Measurements from ENCODE around the gene MAPK10.

MAPK10 gene

DNA sequence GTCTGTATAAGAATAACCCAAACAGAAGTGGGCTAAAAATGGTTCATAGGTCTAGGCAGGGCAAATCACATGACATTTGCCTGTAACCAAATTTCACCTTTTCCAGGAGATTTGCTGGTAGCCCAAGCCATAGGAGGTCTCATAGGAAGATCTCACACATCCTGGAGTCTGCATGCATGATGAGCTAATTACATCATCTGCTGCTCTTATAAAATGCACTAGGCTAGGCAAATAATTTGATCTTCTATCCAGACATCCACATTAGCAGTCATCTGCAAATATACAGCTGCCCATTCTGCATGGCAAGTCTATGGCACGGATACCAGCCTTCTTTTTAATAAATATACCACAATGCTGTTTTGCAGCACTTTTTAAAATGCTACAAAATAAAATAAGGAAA is 87.2 kb downstream of the MAPK10 start:
- DNase-seq: no peak

DNA sequence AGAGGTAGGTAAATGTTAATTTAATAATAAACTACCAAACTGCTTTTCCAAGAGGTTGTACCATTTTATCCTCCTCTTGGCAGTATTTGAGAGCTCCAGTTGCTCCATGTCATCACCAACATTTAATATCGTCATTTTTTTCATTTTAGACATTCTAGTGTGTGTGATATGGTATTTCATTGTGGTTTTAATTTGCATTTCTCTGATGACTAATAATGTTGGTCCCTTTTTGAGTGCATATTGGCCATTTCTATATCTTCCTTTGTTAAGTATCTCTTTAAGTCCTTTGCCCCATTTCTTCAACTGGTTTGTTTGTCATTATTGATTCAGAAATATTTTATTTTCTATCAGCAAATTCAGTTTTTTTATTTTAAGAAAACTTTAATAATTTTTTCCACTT is 88.8 kb downstream of the MAPK10 start:
- DNase-seq: no peak

DNA sequence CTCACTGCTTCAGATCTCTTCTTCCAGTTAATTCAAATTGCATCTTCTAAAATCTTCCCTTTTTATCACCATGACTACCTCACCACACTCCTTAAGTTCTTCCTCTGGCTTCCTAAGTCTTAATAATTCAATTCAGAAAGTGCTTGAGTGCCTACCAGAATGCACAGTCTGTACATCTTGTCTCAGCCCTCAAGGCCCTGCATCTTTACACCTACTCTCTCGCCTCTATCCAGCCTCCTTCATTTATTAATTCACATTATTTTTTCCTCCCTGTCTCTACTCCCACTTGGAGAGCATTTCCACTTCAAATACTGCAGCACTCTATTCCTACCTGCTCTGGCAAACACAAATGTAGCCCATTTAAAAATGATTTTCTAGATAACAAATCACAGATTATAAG is 90.5 kb downstream of the MAPK10 start:
- no peak for DNase-seq

DNA sequence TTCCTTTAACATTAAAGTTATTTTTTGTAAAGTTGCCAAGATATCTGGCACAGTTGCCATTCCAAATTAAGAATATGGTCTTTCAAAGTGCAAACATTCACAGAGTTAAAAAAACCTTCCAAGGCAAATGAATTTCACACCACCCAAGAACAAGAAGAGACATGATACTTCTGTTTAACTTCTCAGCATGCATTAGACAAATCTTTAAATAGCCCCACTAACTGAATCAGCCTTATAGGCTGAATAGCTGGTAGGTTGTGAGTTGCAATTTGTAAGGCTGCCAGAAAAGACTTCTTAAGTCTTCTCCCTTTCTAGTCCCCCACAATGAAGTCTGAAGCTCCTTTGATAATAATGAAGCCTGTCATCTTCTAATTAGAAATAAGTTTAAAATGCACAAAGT is 95.6 kb downstream of the MAPK10 start:
- DNase-seq: no peak

DNA sequence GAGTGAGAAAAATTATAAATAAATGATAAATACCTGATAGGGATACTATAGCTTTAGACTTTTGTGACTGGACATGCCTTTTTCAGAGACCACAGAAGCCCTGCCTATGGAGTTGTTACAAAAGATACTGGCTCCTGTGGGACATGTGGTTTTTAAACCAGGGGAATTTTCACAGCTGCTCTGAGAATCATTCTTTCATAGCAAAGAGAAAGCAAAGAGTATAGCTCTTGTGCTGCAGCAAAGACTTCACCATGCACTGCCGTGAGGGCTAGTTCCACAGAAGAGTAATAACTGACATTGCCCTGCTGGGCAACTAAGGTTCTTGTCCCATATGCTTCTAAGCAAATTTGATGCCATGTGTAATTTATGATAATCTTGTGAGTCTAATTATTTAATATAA is 98.2 kb downstream of the MAPK10 start:
- DNase-seq: no peak

DNA sequence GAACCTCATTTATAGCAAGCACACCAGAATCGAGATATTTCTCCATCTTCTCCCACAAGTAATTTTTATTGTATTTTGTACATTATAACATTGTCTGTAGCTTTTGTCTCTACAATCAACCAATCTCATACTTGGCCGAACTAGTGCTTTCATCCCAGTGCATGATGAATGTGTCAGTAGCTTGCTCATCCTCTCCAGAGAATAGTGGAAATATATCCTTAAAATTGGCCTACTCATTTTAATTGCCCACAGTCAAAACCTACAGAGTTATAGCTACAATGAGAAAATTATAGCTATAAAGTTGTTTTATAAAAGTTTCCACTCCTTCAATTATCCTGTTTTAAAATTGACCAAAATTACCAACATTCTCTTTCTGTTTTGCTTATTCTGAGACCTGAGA is 103.8 kb downstream of the MAPK10 start:
- no peak for DNase-seq

DNA sequence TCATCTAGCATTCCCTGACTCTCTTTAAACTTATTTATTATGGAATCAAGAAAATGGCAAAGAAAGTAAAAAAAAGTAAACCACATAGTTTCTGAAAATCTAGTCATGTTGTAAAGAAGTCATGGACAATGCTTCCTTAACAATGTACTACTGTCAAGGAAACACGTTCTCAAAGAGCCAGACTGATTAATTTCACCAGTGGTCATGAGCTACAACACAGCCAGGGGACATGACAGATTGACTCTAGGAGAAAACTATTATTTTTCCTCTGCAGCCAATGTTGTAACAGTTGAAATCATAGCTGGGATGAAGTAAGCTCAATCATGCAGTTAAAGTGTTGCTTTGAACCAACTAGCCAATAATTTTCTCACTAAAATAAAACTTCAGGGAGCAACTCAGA is 109.2 kb downstream of the MAPK10 start:
- DNase-seq: no peak

DNA sequence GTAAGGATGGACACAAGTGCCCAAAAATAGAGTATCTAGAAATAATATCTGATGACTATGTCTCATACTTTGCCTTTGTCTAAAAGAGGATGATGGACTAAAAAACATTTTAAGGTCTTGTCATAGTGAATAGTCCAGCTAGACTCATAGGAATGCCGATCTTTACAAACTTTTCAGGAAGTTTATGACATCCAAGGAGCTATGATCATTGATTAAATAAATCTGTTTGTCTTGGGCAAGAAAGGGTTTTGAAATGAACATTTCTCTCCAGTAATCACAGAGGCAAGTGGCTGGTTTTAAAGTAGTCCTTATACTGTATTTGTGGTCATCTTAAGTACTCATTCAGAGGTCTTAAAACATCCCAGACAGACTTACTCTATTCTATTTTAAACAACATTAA is 109.8 kb downstream of the MAPK10 start:
- DNase-seq: no peak

DNA sequence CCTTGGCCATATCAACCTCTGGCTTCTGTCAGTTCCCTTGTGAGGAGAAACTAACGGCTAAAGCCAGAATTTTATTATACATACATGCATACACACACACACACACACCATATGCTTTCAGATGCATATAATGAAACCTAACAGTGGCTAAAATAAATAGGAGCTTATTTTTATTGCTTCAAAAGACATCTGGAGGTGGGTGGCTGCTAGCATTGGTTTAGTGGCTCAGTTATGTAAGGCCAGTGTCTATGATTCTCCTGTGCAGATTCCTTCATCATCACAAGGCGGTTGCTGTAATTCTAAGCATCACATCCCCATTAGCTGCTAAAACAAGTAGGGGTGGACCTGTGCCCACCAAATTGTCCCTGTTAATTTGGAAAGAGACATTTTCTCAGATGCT is 110.8 kb downstream of the MAPK10 start:
- DNase-seq: no peak

DNA sequence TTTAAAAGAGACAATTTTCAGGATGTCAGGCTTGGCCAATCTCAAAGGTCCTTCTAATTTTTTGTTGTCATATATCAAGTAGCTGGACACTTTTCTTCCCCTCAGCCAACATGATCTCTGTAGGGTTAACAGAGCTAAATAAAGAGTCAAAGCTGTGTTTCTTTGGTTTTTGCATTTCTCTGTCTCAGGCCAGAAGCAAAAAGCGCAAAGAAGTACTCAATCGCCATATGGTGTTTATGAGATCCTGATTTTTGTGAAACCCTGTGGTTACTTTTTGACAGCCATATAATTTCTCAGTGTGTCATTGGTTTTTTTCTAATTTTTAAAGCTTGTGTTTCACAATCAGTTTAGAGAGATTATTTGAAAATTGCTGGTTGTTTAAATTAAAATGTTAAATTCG is 111.9 kb downstream of the MAPK10 start:
- no peak for DNase-seq

DNA sequence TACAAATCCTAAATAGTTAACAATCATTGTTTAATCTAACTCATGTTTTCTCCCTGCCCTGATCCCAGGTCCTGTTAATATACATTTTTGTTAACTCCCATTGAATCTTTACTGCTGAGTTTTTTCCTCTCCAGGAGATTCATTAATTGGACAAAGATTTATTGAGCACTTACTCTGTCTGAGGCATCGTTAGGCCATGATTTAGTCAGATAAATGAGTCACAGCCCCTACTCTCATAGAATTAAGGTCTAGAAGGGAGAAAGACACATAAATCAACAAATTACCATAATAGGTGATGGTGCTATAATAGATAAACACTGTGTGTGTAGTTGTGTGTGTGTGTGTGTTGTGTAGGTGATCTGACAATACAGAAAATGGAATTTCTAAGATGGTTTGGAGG is 112.5 kb downstream of the MAPK10 start:
- no peak for DNase-seq

DNA sequence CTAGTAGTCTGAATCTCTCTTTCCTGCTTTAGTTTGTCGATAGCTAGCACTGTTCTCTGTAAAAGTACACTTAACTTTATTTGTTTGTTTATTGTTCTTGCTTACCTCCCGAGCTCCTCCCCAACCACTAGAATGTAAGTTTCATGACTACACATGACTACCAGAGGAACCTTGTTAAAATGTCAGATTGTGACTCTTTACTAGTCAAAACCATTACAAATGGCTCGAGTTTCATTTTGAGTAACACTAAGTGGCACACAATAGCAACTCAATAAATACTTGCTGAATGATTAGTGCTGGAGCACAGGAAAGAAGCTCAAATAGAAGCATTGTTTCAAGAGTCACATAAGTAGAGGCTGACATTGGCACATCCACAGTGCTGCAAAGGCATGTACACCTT is 116.1 kb downstream of the MAPK10 start:
- DNase-seq: no peak

DNA sequence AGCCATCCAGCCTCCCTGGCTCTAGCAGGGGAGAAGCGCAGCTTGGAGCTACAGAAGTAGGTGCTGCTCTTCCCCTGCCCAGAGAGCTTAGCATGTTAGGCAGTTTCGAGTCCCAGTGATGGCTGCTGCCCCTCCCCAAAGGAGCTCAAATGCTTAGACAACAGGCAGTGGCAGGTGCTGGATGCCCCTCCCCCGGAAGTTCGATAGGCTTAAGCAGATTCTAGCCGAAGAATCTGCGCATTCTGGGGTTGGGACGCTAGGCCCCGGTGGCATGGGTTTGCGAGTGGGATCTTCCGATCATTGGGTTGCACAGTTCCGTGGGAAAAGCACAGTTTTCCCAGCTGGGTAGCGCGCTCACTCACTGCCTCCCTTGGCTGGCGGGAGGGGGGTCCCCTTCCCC is 117.2 kb downstream of the MAPK10 start:
- no peak for DNase-seq

DNA sequence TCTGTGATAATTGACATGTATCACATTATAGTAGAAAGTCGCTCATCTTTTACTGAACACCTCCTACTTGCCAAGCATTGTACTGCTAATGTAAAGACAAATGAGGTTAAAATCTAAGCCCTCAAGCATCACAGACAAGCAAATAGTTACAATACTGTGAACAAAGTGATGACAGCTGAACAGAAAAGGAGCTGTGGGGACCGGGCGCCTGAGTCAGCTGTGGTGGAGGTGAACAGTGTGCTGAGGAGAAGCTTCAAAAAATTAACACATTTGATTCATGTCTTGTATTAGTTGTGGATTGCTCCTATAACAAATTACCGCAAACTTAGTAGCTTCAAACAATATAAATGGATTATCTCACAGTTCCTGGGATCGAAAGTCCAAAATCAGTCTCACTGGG is 124.3 kb downstream of the MAPK10 start:
- no peak for DNase-seq

DNA sequence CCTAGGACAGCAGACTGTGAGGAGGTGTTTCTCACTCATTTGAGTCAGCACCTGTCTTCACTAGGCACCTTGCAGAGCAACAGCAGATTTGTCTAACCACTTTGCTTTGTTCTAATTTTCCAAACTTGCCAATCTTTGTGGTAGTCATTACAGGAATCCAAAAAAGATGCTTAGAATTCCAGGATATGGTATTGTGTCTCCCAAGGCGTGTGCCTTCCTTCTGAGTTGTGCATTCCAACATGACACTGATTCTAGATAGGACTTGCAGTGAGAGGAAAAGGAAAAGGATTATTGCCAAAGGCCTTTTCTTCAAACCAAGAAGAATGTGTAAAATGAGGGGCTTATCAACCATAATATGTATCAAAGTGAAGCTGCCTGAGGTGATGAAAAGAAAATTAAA is 126.2 kb downstream of the MAPK10 start:
- no peak for DNase-seq

DNA sequence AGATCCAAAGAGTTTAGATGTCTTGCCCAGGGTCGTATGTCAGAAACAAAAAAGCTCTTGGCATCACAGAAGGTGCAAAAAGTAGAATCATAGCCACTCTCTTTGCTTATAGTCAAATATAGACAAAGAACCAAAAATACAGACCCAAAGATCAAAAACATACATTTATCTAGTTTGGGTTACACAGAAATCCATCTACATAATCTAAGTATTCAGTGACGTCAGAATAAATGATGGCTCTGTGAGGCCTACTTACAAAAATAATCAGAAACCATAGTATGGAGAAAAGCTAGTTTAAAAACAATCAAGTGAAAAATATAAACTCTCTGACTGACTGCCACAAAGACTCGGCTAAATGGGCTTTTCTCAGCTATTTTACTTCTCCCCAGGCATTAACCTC is 126.8 kb downstream of the MAPK10 start:
- no peak for DNase-seq

DNA sequence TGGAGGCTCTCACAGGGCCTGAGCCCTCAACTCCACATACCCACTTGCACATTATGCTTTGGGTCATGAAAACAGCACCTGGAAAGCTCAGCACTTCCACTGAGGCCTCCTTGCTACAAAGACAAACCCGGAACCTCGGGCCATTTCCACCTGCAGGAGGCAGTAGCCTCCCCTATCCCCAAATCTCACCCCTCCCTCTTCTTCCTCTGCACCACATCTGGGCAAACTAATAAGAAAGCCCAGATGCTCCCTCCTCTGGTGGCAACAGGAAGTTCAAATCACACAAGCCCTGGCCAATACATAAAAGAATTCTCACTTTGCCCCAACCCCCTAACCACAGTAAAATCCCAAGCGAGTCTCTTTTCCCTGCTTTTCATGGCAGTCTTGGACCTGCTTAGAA is 136.4 kb downstream of the MAPK10 start:
- no peak for DNase-seq

DNA sequence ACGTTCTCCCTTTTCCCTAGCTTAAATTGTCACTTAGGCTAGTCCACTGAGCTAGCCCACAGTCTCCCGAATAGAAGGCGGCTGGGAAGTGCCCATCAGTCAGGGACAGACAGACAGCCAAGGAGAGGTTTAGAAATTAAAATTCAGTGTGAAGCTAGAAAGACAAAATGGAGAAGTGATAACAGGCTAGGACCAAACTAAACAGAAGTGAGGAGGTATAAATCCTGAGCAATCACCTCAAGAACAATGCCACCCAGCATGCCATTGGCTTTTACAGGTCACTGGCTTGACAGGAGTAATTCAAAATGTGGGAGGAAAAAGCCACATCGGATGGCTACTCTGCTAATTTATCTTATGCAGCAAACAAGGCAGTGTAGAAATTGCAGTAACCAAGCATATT is 138.9 kb downstream of the MAPK10 start:
- DNase-seq: no peak

DNA sequence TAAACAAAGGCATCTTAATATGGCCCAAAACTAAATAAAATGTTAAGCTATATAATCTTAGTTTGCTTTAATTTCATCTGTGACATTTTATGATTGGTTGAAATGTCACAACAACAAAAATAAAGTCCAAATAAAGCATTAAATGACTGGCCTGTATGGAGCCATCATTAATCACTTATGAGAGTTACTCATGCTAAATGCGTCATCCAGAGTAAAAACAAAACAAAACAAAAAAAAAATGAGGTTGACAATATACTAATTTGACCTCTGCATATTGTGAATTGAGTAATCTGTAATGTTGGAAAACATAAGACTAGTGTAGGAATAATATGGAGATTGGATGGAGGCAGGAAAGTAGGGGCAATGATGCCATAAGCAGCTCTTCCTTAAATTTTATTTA is 139.7 kb downstream of the MAPK10 start:
- no peak for DNase-seq

DNA sequence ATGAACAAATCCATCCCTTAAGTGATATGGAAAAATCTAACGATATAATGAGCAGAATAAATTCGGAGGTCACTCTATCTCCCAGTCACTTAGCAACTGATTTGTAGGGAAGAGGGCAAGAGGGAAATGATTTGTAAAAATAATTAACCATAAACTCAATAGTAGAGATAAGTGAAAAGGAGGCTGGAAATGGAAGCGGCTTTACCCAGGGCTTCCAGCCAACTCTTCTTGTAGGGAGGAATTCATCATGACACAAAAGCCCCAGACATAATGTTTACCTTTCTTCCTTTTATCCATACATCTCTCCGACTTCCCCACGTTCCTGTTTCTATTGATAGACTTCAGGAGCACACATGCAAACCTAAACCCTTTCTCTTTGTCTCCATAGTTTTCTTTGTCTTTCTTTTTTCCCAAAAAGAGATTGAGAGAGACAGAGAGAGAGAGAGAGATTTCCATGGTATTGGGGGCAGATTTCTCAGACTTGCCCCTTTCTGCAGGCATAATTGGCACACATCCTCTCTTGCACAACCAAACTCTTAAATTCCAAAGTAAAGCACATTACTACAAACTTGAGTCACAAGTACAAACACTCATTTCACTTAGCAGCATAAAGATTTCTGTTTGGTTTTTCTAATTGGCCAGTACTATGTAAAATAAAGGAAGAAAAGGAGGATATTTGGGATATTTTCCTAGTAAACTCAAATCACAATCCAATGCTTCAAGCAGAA is 140.9 kb downstream of the MAPK10 start:
- peak; percentile 42 for DNase-seq

DNA sequence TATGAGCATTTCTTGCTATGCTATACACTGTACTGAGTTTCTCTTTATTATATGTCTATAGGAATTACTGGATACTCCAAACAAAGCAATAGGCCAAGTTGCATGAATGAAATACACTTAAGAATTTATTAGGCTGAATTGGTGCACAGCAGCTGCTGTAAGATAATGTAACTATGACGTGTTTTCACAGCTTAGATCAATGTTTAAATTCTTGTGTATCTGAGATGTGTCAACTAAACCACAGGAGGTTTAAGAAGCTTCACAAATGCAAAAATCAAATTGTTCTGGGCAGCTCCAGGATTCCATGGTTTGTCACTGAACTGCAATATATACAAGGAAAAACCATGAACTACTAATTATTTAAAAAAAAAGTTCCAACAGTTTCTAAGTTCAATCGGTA is 156.7 kb downstream of the MAPK10 start:
- no peak for DNase-seq

DNA sequence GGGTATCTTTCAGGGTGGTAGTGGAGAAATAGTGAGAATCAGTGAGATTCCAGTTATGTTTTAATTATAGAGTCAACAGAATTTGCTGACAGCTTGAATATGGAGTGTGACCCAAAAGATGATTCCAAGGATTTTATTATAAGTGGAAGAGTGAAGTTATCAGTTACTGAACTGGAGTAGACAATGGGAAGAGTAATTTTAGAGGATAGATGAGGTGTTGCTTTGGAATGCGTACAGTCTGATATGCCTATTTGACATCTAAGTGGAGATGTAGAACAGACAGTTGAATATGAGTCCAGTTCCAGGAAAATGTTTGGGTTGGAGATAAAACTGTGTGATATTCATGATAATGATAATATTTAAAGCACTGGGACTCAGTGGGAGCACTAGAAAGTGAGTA is 174.2 kb downstream of the MAPK10 start:
- DNase-seq: no peak

DNA sequence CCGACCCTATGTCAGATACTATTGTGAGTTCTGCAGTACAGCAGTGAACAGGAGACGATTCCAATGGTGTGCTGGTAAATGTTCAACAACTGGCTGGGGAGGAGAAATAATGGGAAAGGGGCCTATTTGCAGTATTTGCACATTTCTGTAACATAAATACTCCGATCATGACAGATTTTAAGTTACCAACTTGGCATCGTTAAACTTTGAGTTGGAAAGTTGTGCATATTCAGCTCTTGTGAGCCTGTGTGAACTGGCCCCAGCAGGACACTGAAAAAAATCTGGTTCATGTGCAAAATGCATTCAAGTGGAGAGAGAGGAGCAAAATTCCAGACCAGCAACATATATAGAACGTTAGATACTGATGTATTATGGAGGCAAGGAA is 175.0 kb downstream of the MAPK10 start:
- no peak for DNase-seq

DNA sequence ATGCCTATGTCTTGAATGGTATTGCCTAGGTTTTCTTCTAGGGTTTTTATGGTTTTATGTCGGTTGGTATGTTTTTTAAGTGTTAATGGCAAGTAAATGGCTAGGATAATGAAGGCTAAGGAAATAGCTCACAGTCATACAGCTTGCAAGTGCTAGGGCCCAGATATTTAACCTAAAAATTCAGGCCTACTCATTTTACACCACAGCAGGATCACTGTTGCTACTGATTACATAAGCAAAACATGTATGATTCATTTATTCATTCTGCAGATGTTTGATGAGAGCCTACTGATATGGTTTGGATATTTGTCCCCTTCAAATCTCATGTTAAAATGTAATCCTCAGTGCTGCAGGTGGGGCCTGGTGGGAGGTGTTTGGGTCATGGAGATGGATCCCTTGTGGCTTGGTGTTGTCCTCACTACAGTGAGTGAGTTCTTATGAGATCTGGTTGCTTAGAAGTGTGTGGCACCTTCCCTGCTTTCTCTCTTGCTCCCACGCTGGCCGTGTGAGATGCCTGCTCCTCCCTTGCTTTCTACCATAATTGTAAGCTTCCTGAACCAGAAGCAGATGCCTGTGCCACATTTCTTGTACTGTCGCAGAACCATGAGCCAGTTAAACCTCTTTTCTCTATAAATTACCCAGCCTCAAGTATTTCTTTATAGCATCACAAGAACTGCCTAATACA is 175.5 kb downstream of the MAPK10 start:
- DNase-seq: no peak

DNA sequence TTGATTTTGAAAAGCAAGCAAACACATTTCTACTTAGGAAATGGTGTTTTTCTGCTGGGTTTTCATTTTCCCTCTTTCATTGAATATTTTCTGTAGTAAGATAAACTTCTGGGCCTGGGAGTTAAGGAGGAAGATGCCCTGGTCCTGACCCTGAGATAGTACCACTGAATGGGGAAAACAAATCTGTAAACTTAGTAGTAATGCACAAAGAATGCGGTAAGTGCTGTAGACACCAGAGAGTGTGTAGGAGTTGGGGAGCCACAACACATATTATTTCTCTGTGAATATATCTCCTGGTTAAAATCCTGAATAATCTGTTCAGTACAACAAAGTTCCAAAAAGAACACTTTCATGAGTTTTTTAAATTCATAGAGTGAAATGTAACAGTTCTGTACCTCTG is 178.3 kb downstream of the MAPK10 start:
- no peak for DNase-seq

All from NCI-H1092 (cell line).